ENCODE measurements around the gene FYN. TPM values are rescaled to one million over a fixed set of nuclear protein-coding genes. Genes with fewer than 3 reads are reported as not detected.

The FYN gene
- total RNA-seq, 4 donors from 2014 or later = 143 to 219 (median 165) TPM

DNA sequence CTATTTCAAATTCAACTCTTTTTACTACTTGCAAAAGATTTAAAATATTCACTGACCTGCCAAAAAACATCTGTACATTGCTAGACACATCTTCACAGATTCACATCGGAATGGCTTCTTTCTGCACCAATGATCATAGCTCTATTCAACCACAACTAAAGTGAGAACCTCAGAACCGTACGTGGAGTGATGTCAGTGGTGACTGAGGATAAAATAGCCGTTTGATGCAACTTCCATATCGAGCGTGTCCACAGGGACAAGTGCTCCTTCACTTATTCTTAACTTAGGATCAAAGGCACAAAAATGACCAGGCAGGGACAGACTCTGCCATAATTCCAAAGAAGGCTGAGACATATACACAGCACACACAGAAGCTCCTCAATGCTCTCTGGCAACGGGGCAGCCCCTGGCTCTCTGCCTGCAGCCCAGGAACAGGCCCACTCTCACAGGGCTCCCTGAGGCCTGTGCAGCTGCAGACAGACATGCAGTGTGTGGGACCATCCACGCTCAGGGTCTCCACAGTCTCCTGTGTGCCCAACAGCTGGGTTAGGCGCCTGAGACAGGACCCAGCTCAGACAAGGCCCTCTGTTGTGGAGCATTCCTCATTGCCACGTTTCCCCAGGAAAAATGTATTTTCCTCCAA lies 22.8 kb downstream of the FYN start:
- no peaks in the 10 kb centered on the region for H3K27me3 ChIP-seq
- peaks cover 0 to 100% (median 64%) of the 10 kb centered on the region in 4 donors for H3K4me1 ChIP-seq
- DNase-seq (ENCODE audit: low spot score in 2 of 2) = no peak
- TF ChIP-seq EP300 (IDR thresholded peaks at IDR 0.05) (no peak), POLR2A (IDR thresholded peaks at IDR 0.05) (no peak)
- TF ChIP-seq, protein P1, sequence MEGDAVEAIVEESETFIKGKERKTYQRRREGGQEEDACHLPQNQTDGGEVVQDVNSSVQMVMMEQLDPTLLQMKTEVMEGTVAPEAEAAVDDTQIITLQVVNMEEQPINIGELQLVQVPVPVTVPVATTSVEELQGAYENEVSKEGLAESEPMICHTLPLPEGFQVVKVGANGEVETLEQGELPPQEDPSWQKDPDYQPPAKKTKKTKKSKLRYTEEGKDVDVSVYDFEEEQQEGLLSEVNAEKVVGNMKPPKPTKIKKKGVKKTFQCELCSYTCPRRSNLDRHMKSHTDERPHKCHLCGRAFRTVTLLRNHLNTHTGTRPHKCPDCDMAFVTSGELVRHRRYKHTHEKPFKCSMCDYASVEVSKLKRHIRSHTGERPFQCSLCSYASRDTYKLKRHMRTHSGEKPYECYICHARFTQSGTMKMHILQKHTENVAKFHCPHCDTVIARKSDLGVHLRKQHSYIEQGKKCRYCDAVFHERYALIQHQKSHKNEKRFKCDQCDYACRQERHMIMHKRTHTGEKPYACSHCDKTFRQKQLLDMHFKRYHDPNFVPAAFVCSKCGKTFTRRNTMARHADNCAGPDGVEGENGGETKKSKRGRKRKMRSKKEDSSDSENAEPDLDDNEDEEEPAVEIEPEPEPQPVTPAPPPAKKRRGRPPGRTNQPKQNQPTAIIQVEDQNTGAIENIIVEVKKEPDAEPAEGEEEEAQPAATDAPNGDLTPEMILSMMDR (IDR thresholded peaks at IDR 0.05) = no peak
- H3K27ac ChIP-seq = peak overlapping the region in 2 of 4 donors; percentile 10 to 30
- 48 to 51% methylated on average over 10 of the region's 10 CpGs for WGBS, 2 donors
- H3K36me3 ChIP-seq = no peaks in the 10 kb centered on the region
- no peak overlapping the region for H3K4me3 ChIP-seq
- H3K9me3 ChIP-seq = no peaks in the 10 kb centered on the region

DNA sequence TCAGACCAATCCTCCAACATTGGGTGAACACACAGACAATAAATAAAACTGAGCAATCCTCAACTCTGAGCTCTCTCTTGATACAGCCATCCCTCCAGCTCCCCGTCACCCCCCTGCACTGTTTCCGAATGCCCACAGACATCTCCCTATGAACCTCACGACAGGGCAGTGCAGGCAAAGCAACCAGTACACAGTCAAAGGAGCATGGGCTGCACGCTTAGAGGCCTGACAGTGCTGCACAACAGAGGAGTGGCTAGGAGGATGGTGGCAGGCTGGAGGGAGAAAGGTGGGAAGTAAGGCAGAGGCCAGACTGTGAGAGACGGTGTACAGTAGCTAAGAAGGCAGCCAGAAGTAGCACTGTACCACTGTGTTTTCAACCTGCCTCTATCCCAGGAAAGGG lies 24.0 kb downstream of the FYN start:
- H3K4me1 ChIP-seq = peaks cover 0 to 100% (median 67%) of the 10 kb centered on the region in 4 donors
- WGBS, 2 donors = 56 to 68% methylated on average over 5 of the region's 5 CpGs

DNA sequence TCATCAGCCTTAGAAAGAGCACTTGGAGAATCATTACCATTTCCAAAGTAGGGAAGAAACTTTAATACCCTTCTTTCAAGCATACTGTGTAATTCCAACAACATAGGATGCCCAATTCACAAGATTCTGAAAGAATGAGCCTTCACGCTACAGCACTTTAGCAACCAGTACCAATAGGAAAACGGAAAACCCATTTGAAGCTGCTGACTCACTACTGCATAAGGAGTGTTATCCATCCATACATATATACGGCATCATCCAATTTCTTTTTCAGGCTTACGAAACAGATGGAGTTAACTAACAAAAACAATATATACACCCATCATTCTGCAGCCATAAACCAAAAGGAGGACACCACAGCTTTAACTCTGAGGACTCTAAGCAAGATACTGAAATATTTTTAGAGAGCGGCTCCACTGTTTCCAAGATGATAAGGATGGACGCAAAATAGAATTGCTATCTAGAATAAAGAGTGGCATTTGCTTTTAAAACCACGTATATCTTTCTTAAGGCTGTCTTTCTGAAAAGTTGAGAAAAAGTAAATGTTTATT lies 24.9 kb downstream of the FYN start:
- WGBS, 2 donors = 81 to 89% methylated on average over 7 of the region's 7 CpGs
- no peak for TF ChIP-seq EP300 (IDR thresholded peaks at IDR 0.05)
- TF ChIP-seq, protein P1 (IDR thresholded peaks at IDR 0.05) = no peak
- no peak for TF ChIP-seq POLR2A (IDR thresholded peaks at IDR 0.05)
- no peak for DNase-seq (ENCODE audit: low spot score in 2 of 2)
- Histone ChIP-seq H3K9me3 (no peaks in the 10 kb centered on the region), H3K4me3 (no peak overlapping the region), H3K36me3 (no peaks in the 10 kb centered on the region), H3K27ac (no peak overlapping the region), H3K4me1 (peaks cover 0 to 100% (median 67%) of the 10 kb centered on the region in 4 donors), H3K27me3 (no peaks in the 10 kb centered on the region)

More for the DNA sequence above, 24.0 kb downstream of the FYN start:
- H3K27ac ChIP-seq = peak overlapping the region in 1 of 4 donors; percentile 4
- no peaks in the 10 kb centered on the region for H3K36me3 ChIP-seq
- DNase-seq (ENCODE audit: low spot score in 2 of 2) = no peak
- no peak for TF ChIP-seq EP300 (IDR thresholded peaks at IDR 0.05)
- TF ChIP-seq POLR2A (IDR thresholded peaks at IDR 0.05) = no peak
- TF ChIP-seq, protein P1 (IDR thresholded peaks at IDR 0.05) = no peak
- no peaks in the 10 kb centered on the region for H3K27me3 ChIP-seq
- H3K4me3 ChIP-seq = no peak overlapping the region
- no peaks in the 10 kb centered on the region for H3K9me3 ChIP-seq

DNA sequence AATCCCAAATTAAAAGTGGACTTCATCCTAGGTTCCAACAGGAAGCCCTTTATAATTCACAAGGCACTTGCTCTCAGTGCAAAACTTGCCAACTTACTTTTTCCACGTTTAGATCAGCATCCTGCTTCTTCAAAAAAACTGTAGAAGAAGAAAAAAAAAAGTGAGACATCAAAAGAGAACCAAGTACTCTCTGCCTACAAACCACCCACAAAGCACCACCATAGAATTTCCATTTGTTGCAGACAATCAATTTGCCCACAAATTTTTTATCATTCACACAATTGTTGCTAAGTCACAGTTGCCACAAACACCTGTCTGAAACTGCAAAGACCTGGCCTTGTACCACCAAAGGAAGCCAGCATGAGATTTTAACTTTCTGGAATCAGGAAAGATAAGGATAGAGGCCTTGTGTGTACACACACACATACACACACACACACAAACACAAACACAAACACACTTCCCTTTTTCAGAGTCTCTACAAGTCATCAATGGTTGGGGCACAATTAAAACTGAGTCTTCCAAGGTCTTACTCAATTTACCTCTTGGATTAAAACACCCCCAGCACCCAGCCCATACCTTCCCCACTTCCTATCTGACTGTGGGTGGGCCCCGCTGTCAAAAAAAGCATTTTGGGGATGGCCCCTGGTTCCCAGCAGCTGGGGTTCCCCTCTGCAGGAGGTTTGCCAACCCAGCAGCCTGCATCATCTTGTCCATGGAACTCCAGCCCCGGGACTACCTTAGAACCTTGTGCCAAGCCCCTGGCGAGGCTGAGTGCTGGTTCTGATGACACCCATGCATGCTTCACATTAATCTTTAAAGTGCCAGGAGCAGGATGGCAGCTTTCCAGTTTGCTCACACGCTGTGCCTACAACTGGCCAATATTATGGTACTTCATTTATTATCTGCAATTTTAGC lies 26.5 kb downstream of the FYN start:
- Histone ChIP-seq H3K27me3 (no peaks in the 10 kb centered on the region), H3K9me3 (no peaks in the 10 kb centered on the region), H3K4me3 (no peak overlapping the region), H3K36me3 (no peaks in the 10 kb centered on the region), H3K27ac (peak overlapping the region in 1 of 4 donors; percentile 25), H3K4me1 (peaks cover 0 to 100% (median 67%) of the 10 kb centered on the region in 4 donors)
- 51 to 52% methylated on average over 5 of the region's 5 CpGs for WGBS, 2 donors
- TF ChIP-seq, protein P1 (IDR thresholded peaks at IDR 0.05) = no peak
- no peak for TF ChIP-seq EP300 (IDR thresholded peaks at IDR 0.05)
- no peak for TF ChIP-seq POLR2A (IDR thresholded peaks at IDR 0.05)
- DNase-seq (ENCODE audit: low spot score in 2 of 2) = no peak

Data from tibial nerve (tissue), 4 donors.